HepG2 (cell line): ENCODE results near the gene SDK2. TPM values are rescaled to one million over a fixed set of nuclear protein-coding genes. Genes with fewer than 3 reads are reported as not detected.

Experiments used
- ATAC-seq: fragments of 200-7000 bp; cut with Tn5 transposase; 3 replicates; pipeline ENCODE4 v1.9.1; 2020; ENCODE audit warnings: mild to moderate bottlenecking, moderate library complexity
- BruUV-seq: library from RNA; stranded (reverse); fragments of 400-500 nt; replicated peaks from 2 replicates; lab custom pipeline; 2021; lab: Mats Ljungman, UMichigan
- CTCF ChIA-PET: fragments of 300-600 bp; formaldehyde crosslinking; extraction: SDS; loops from one replicate; lab custom pipeline; 2021; ENCODE audit warnings: low total read pairs, inconsistent platforms, low intra/inter-chr PET ratio; lab: Yijun Ruan, JAX
- POLR2A ChIA-PET: fragments of 350-600 bp; sonication (Branson Sonifier 250); formaldehyde crosslinking; loops from one replicate; lab custom pipeline; 2020; ENCODE audit warnings: antibody characterized with exemption, inconsistent platforms; lab: Yijun Ruan, JAX
- DNase-seq: peaks from one replicate; pipeline ENCODE4 v3.0.0-alpha.2; 2015; ENCODE audit warnings: low spot score
- FAIRE-seq: peaks from 3 replicates; lab custom pipeline; 2011; peaks lifted over from hg19 to GRCh38; lab: Jason Lieb, UNC
- H2AFZ ChIP-seq: one replicate; pipeline ENCODE4 v1.6.1; 2011; ENCODE audit warnings: low read length, inconsistent platforms
- H3K27ac ChIP-seq: fragments of 300-600 bp; 3 replicates; pipeline ENCODE4 v1.8.0; 2011; ENCODE audit warnings: mixed run types, mild to moderate bottlenecking, mixed read lengths, low read length, inconsistent platforms; ENCODE audit not compliant: insufficient read depth; ENCODE audit errors: extremely low read length
- H3K27me3 ChIP-seq, 2 experiments: fragments of 200-600 bp in 1 of 2; 2 replicates in 1 of 2; 3 replicates in 1 of 2; pipeline versions ENCODE4 v1.6.0 to v1.8.0; 2011; ENCODE audit warnings: low read length in 2 of 2, mild to moderate bottlenecking in 2 of 2, moderate library complexity in 2 of 2, inconsistent platforms in 1 of 2; ENCODE audit not compliant: insufficient read depth in 2 of 2, control insufficient read depth in 1 of 2
- H3K36me3 ChIP-seq, 2 experiments: fragments of 200-600 bp in 1 of 2; replicated peaks in 1 of 2; 2 replicates in 1 of 2; 3 replicates in 1 of 2; pipeline versions ENCODE4 v1.5.1 to v1.8.0; 2011; ENCODE audit warnings: low read length in 2 of 2, inconsistent platforms in 1 of 2; ENCODE audit not compliant: insufficient read depth in 2 of 2, control insufficient read depth in 1 of 2
- H3K4me1 ChIP-seq: 2 replicates; pipeline ENCODE4 v1.5.1; 2012; ENCODE audit warnings: low read length, inconsistent platforms; ENCODE audit not compliant: insufficient read depth
- H3K4me2 ChIP-seq: 2 replicates; pipeline ENCODE4 v1.6.0; 2011; ENCODE audit warnings: low read depth, low read length, inconsistent platforms
- H3K4me3 ChIP-seq, 3 experiments: fragments of 200-600 bp in 1 of 3; sonication (generic), shearing (Covaris generic) in 1 of 3; replicated peaks in 1 of 3; 2 replicates each; pipeline ENCODE4 v1.5.1; 2011 to 2016; ENCODE audit warnings: low read length in 3 of 3, inconsistent platforms in 2 of 3, low read depth in 2 of 3, mild to moderate bottlenecking in 2 of 3, control low read depth in 1 of 3, mixed read lengths in 1 of 3; ENCODE audit not compliant: insufficient read depth in 1 of 3
- H3K79me2 ChIP-seq: one replicate; pipeline ENCODE4 v1.6.1; 2011; ENCODE audit warnings: low read length, inconsistent platforms; ENCODE audit not compliant: insufficient read depth
- H3K9ac ChIP-seq: 2 replicates; pipeline ENCODE4 v1.6.0; 2011; ENCODE audit warnings: mild to moderate bottlenecking, low read depth, low read length, inconsistent platforms; ENCODE audit not compliant: insufficient read depth
- H3K9me3 ChIP-seq: 2 replicates; pipeline ENCODE4 v1.5.1; 2012; ENCODE audit warnings: mild to moderate bottlenecking, low read length
- H4K20me1 ChIP-seq: 2 replicates; pipeline ENCODE4 v1.6.0; 2011; ENCODE audit warnings: inconsistent platforms, mild to moderate bottlenecking, low read length, moderate library complexity; ENCODE audit not compliant: insufficient read depth
- ATF7 ChIP-seq, 2 experiments: fragments of 450-650 bp in 1 of 2; sonication (generic) in 1 of 2; formaldehyde crosslinking in 1 of 2; IDR thresholded peaks; 2 replicates each; pipeline versions ENCODE4 v1.4.0 to v1.6.1; 2016 to 2020; ENCODE audit warnings: antibody characterized with exemption in 1 of 2, mild to moderate bottlenecking in 1 of 2, missing genetic modification reagents in 1 of 2
- FOXJ3 ChIP-seq: sonication (generic); formaldehyde crosslinking; IDR thresholded peaks from 2 replicates; pipeline ENCODE4 v1.4.0; 2020; ENCODE audit warnings: missing genetic modification reagents, mild to moderate bottlenecking, borderline replicate concordance
- HHEX ChIP-seq: IDR thresholded peaks from 2 replicates; pipeline ENCODE4 v1.6.1; 2016; ENCODE audit warnings: control low read depth
- HNF4A ChIP-seq: sonication (generic); formaldehyde crosslinking; IDR thresholded peaks from 2 replicates; pipeline ENCODE4 v1.4.0; 2020; ENCODE audit warnings: missing genetic modification reagents
- MAZ ChIP-seq, 2 experiments: sonication (generic) in 1 of 2; formaldehyde crosslinking in 1 of 2; IDR thresholded peaks; 2 replicates each; pipeline versions ENCODE4 v1.5.0 to v1.6.1; 2012 to 2020; ENCODE audit warnings: low read depth in 2 of 2, mild to moderate bottlenecking in 2 of 2, borderline replicate concordance in 1 of 2, improper control_type of control experiment in 1 of 2, low read length in 1 of 2, missing genetic modification reagents in 1 of 2, moderate library complexity in 1 of 2
- RXRB ChIP-seq: IDR thresholded peaks from 2 replicates; pipeline ENCODE4 v1.6.1; 2016; ENCODE audit warnings: borderline replicate concordance, missing genetic modification reagents, missing compliant biosample characterization
- SALL2 ChIP-seq: sonication (generic); formaldehyde crosslinking; IDR thresholded peaks from 2 replicates; pipeline ENCODE4 v1.8.1; 2023; ENCODE audit warnings: mild to moderate bottlenecking, missing genetic modification reagents, inconsistent platforms
- SP140L ChIP-seq: sonication (generic); formaldehyde crosslinking; IDR thresholded peaks from 2 replicates; pipeline ENCODE4 v1.4.0; 2020; ENCODE audit warnings: missing genetic modification reagents, borderline replicate concordance
- ZFP91 ChIP-seq: sonication (generic); formaldehyde crosslinking; IDR thresholded peaks from 2 replicates; pipeline ENCODE4 v1.9.0; 2022; ENCODE audit warnings: missing genetic modification reagents, mild to moderate bottlenecking, borderline replicate concordance
- ZNF780A ChIP-seq: sonication (generic); formaldehyde crosslinking; IDR thresholded peaks from 2 replicates; pipeline ENCODE4 v1.8.0; 2022; ENCODE audit warnings: mild to moderate bottlenecking, missing genetic modification reagents, moderate library complexity
- whole genome bisulfite sequencing: methylation state at CpG from one replicate; pipeline ENCODE4 v1.1.6; 2017; ENCODE audit warnings: low lambda C conversion rate; 5-methylcytosine and 5-hydroxymethylcytosine counted together
- in situ Hi-C: cut with HindIII; loops from 2 replicates; pipeline ENCODE4 v1.10.0; 2017; ENCODE audit warnings: low pct_unique_long_range_greater_than_20kb; ENCODE audit not compliant: extremely low pct_ligation_motif_present
- intact Hi-C: fragments of 100-400 bp; cut with micrococcal nuclease; formaldehyde crosslinking; loops from one replicate; pipeline ENCODE4 v1.10.0; 2022; ENCODE audit not compliant: unreplicated experiment
- polyA plus RNA-seq, 8 experiments: library from polyadenylated mRNA; depleted of rRNA in 3 of 8; stranded (reverse) in 7 of 8; unstranded in 1 of 8; fragments of >200 nt; fragmentation: Illumina TruSeq in 4 of 8; extraction: Trizol in 4 of 8; gene quantifications; 2 replicates each; pipeline versions ENCODE4 v1.2.1 to v1.2.3, GENCODE V29; 2011 to 2016; ENCODE audit warnings: low read depth in 4 of 8, missing spikeins in 1 of 8, mixed read lengths in 1 of 8; ENCODE audit not compliant: insufficient read depth in 1 of 8
- total RNA-seq, 5 experiments: library from RNA; depleted of rRNA; stranded (reverse); fragments of >200 nt; fragmentation: Illumina TruSeq; extraction: Trizol; gene quantifications; 2 replicates each; pipeline ENCODE4 v1.2.3, GENCODE V29; 2016; ENCODE audit warnings: low read depth in 1 of 5

The SDK2 gene
- total and polyA plus RNA-seq, 2 of the 13 experiments (the other 11 are each of a cell fraction or from before 2014, with no cell fraction given): not detected

- no TSS peak for BruUV-seq
- no peak for FAIRE-seq
- CTCF ChIA-PET: no interaction called here
- H3K79me2 ChIP-seq: no peaks in the 10 kb centered on the region
- no peaks in the 10 kb centered on the region for H3K4me1 ChIP-seq
- H3K36me3 ChIP-seq: no peaks in the 10 kb centered on the region
- no peaks in the 10 kb centered on the region for H3K9me3 ChIP-seq
- no peak overlapping the region for H3K4me2 ChIP-seq
- no peak overlapping the region for H2AFZ ChIP-seq
- intact Hi-C loops: no loop called here
- TF ChIP-seq FOXJ3 (CRISPR knock-in tag) (no peak), ZFP91 (CRISPR knock-in tag) (no peak), HHEX (no peak), SP140L (no peak), MAZ (IDR thresholded peaks at IDR 0.05; ENCODE audit: borderline replicate concordance, low read depth, low read length) (no peak), MAZ (CRISPR knock-in tag; IDR thresholded peaks at IDR 0.05; ENCODE audit: low read depth) (no peak), SALL2 (CRISPR knock-in tag) (no peak), HNF4A (CRISPR knock-in tag) (no peak), RXRB (no peak), ATF7 (IDR thresholded peaks at IDR 0.05) (no peak), ATF7 (CRISPR knock-in tag; IDR thresholded peaks at IDR 0.05) (no peak), ZNF780A (CRISPR knock-in tag) (no peak)
- TF ChIP-seq, all 625 proteins: peak for 0
- Histone ChIP-seq H3K4me3 (no peak overlapping the region), H3K9ac (no peak overlapping the region), H3K27me3 (peaks cover 4 to 82% of the 10 kb centered on the region in 2 experiments), H3K27ac (no peak overlapping the region), H4K20me1 (no peaks in the 10 kb centered on the region; the same call in 1 of the 2 replicates)
- 40% methylated on average over 10 of the region's 11 CpGs for WGBS
- DNase-seq: no peak
- in situ Hi-C loops: no loop called here
- no peak for ATAC-seq
- POLR2A ChIA-PET: no interaction called here
Measured at GRCh38 chr17:73516431-73516830, 127.8 kb downstream of the SDK2 start.
